SU-DHL-6 (cell line): ENCODE data around the gene CYP26A1.
"Not testable (repeated sequence)": the region's sequence is repeated elsewhere in the genome, so short reads cannot be mapped to it uniquely, and the experiment has no call there.

Experiments used
- H2AFZ ChIP-seq: fragments of 200-600 bp; sonication (generic); 2 replicates; pipeline ENCODE4 v1.6.1; 2014; ENCODE audit warnings: low read depth, mild to moderate bottlenecking, moderate library complexity, mixed read lengths, antibody characterized with exemption, low read length; ENCODE audit not compliant: severe bottlenecking
- H3F3A ChIP-seq: fragments of 200-600 bp; shearing (Covaris generic); 2 replicates; pipeline ENCODE4 v1.6.0; 2016; ENCODE audit warnings: antibody characterized with exemption, mild to moderate bottlenecking; ENCODE audit not compliant: insufficient read depth
- H3K27ac ChIP-seq: fragments of 200-600 bp; sonication (generic); 2 replicates; pipeline ENCODE4 v1.5.1; 2016; ENCODE audit warnings: low read depth, mild to moderate bottlenecking, low read length, moderate library complexity, mixed read lengths
- H3K27me3 ChIP-seq: fragments of 200-600 bp; sonication (generic), shearing (Covaris generic); 2 replicates; pipeline ENCODE4 v1.6.0; 2014; ENCODE audit warnings: mild to moderate bottlenecking, low read length
- H3K36me3 ChIP-seq: fragments of 200-600 bp; sonication (generic); 2 replicates; pipeline ENCODE4 v1.6.1; 2014; ENCODE audit warnings: mild to moderate bottlenecking, low read length, mixed read lengths
- H3K4me2 ChIP-seq: fragments of 300-600, 200-600 bp; shearing (Covaris generic), sonication (generic); 2 replicates; pipeline ENCODE4 v1.6.0; 2014; ENCODE audit warnings: low read length, low read depth, mild to moderate bottlenecking; ENCODE audit not compliant: poor library complexity, severe bottlenecking
- H3K4me3 ChIP-seq: fragments of 200-600 bp; sonication (generic); 2 replicates; pipeline ENCODE4 v1.5.1; 2014; ENCODE audit warnings: antibody characterized with exemption, low read length, mild to moderate bottlenecking, mixed read lengths; ENCODE audit not compliant: insufficient read depth, poor library complexity, severe bottlenecking
- H3K79me2 ChIP-seq: fragments of 200-600 bp; sonication (generic); 2 replicates; pipeline ENCODE4 v1.6.1; 2014; ENCODE audit warnings: mild to moderate bottlenecking, low read length, moderate library complexity; ENCODE audit not compliant: insufficient read depth
- H3K9ac ChIP-seq: fragments of 200-600 bp; sonication (generic); 2 replicates; pipeline ENCODE4 v1.7.0; 2014; ENCODE audit warnings: mild to moderate bottlenecking, low read length
- H3K9me2 ChIP-seq: fragments of 200-600 bp; sonication (generic); replicated peaks from 2 replicates; pipeline ENCODE4 v1.6.1; 2014; ENCODE audit warnings: low read length; ENCODE audit not compliant: insufficient read depth
- H3K9me3 ChIP-seq: fragments of 200-600 bp; sonication (generic); 2 replicates; pipeline ENCODE4 v1.6.1; 2014; ENCODE audit warnings: low read length, mixed read lengths; ENCODE audit not compliant: insufficient read depth
- H4K20me1 ChIP-seq: fragments of 200-600 bp; sonication (generic); 2 replicates; pipeline ENCODE4 v1.6.1; 2014; ENCODE audit warnings: low read depth, mild to moderate bottlenecking, antibody characterized with exemption, low read length, moderate library complexity, mixed read lengths
- CTCF ChIP-seq: fragments of 200-600 bp; sonication (generic); IDR thresholded peaks from one replicate; pipeline ENCODE4 v1.5.1; 2017; ENCODE audit warnings: antibody characterized with exemption, mild to moderate bottlenecking, low read length, moderate library complexity; ENCODE audit not compliant: insufficient read depth, poor library complexity, severe bottlenecking
- EZH2phosphoT487 ChIP-seq: fragments of 200-600 bp; sonication (generic), shearing (Covaris generic); conservative IDR thresholded peaks from 2 replicates; pipeline ENCODE4 v1.6.1; 2018; ENCODE audit warnings: mild to moderate bottlenecking, antibody characterized with exemption, low read length, moderate library complexity, mixed read lengths

CYP26A1 gene

GRCh38 chr10:93097386-93097785 lies 23.7 kb downstream of the CYP26A1 start:
- no peak overlapping the region for H3K9ac ChIP-seq
- H3K4me2 ChIP-seq = no peak overlapping the region
- no peak overlapping the region for H2AFZ ChIP-seq
- H4K20me1 ChIP-seq = no peaks in the 10 kb centered on the region
- no peaks in the 10 kb centered on the region for H3K9me3 ChIP-seq
- no peaks in the 10 kb centered on the region for H3F3A ChIP-seq
- H3K27ac ChIP-seq = no peak overlapping the region
- no peaks in the 10 kb centered on the region for H3K27me3 ChIP-seq
- TF ChIP-seq EZH2phosphoT487 = no peak
- TF ChIP-seq CTCF = no peak
- no peak overlapping the region for H3K4me3 ChIP-seq
- H3K36me3 ChIP-seq = no peaks in the 10 kb centered on the region
- H3K79me2 ChIP-seq = no peaks in the 10 kb centered on the region
- no peaks in the 10 kb centered on the region for H3K9me2 ChIP-seq

GRCh38 chr10:93098816-93099215 lies 25.1 kb downstream of the CYP26A1 start:
- H3K9me3 ChIP-seq = no peaks in the 10 kb centered on the region
- no peaks in the 10 kb centered on the region for H3K79me2 ChIP-seq
- H3F3A ChIP-seq = no peaks in the 10 kb centered on the region
- no peaks in the 10 kb centered on the region for H3K36me3 ChIP-seq
- TF ChIP-seq EZH2phosphoT487 (no peak), CTCF (no peak)
- no peak overlapping the region for H2AFZ ChIP-seq
- no peaks in the 10 kb centered on the region for H3K9me2 ChIP-seq
- no peak overlapping the region for H3K27ac ChIP-seq
- H3K4me2 ChIP-seq = no peak overlapping the region
- no peaks in the 10 kb centered on the region for H4K20me1 ChIP-seq
- no peaks in the 10 kb centered on the region for H3K27me3 ChIP-seq
- no peak overlapping the region for H3K9ac ChIP-seq
- no peak overlapping the region for H3K4me3 ChIP-seq

GRCh38 chr10:93099670-93100069 lies 26.0 kb downstream of the CYP26A1 start:
- no peak for TF ChIP-seq EZH2phosphoT487
- TF ChIP-seq CTCF = no peak
- H2AFZ ChIP-seq = no peak overlapping the region
- H3K9ac ChIP-seq = no peak overlapping the region
- H3F3A ChIP-seq = no peaks in the 10 kb centered on the region
- H3K9me3 ChIP-seq = no peaks in the 10 kb centered on the region
- no peaks in the 10 kb centered on the region for H3K9me2 ChIP-seq
- no peaks in the 10 kb centered on the region for H3K27me3 ChIP-seq
- H3K36me3 ChIP-seq = no peaks in the 10 kb centered on the region
- no peaks in the 10 kb centered on the region for H4K20me1 ChIP-seq
- no peaks in the 10 kb centered on the region for H3K79me2 ChIP-seq
- no peak overlapping the region for H3K4me3 ChIP-seq
- H3K27ac ChIP-seq = no peak overlapping the region
- H3K4me2 ChIP-seq = no peak overlapping the region

GRCh38 chr10:93101148-93101547 lies 27.5 kb downstream of the CYP26A1 start:
- H3K27ac ChIP-seq, H3K9me3 ChIP-seq, H3K9me2 ChIP-seq, H3K9ac ChIP-seq, H3F3A ChIP-seq, H3K36me3 ChIP-seq, H3K4me2 ChIP-seq, H4K20me1 ChIP-seq, H3K79me2 ChIP-seq, H2AFZ ChIP-seq, H3K27me3 ChIP-seq, H3K4me3 ChIP-seq: not testable (repeated sequence)
